Mesothelial cell of epicardium (in vitro differentiated cells): ENCODE results near the gene SYTL1. TPM values are rescaled to one million over a fixed set of nuclear protein-coding genes. Genes with fewer than 3 reads are reported as not detected.

Source experiments
- DNase-seq, 2 experiments: peaks; one replicate each; pipeline ENCODE4 v3.0.0; 2021; ENCODE audit warnings: low spot score in 2 of 2; ENCODE audit not compliant: unreplicated experiment in 2 of 2
- H3K27ac Mint-ChIP-seq: 2 replicates; pipeline ENCODE4 v1.8.0; 2021; ENCODE audit warnings: mixed read lengths
- H3K27me3 Mint-ChIP-seq: 2 replicates; pipeline ENCODE4 v1.8.0; 2021; ENCODE audit warnings: low read depth, mixed read lengths
- H3K36me3 Mint-ChIP-seq: 2 replicates; pipeline ENCODE4 v1.8.0; 2021; ENCODE audit warnings: mixed read lengths
- H3K4me1 Mint-ChIP-seq: 2 replicates; pipeline ENCODE4 v1.8.0; 2021; ENCODE audit warnings: mixed read lengths
- H3K4me3 Mint-ChIP-seq: 2 replicates; pipeline ENCODE4 v1.8.0; 2021; ENCODE audit warnings: mild to moderate bottlenecking, moderate library complexity, mixed read lengths
- H3K9me3 Mint-ChIP-seq: 2 replicates; pipeline ENCODE4 v1.8.0; 2021; ENCODE audit warnings: mixed read lengths
- CTCF ChIP-seq: fragments of 200-600 bp; sonication (generic); IDR thresholded peaks from one replicate; pipeline ENCODE4 v1.5.0; 2021; ENCODE audit warnings: antibody characterized with exemption; ENCODE audit not compliant: unreplicated experiment
- total RNA-seq: library from RNA; stranded (reverse); gene quantifications from 3 replicates; pipeline ENCODE4 v1.2.1, GENCODE V29; 2021

Gene SYTL1
- total RNA-seq, 1 donor from 2014 or later, result 42.8 TPM

- no peak for TF ChIP-seq CTCF
- peak overlapping the region; percentile 73 for H3K4me3 Mint-ChIP-seq
- no peaks in the 10 kb centered on the region for H3K36me3 Mint-ChIP-seq
- peaks cover 13% of the 10 kb centered on the region for H3K4me1 Mint-ChIP-seq
- no peak for DNase-seq
- peak overlapping the region; percentile 91 for H3K27ac Mint-ChIP-seq
- H3K27me3 Mint-ChIP-seq, result peaks cover 8% of the 10 kb centered on the region
- no peaks in the 10 kb centered on the region for H3K9me3 Mint-ChIP-seq
These were observed 49.8 kb downstream of the SYTL1 start for GRCh38 chr1:27391511-27392095.

GRCh38 chr1:27392096-27392777 is 50.4 kb downstream of the SYTL1 start, which contains the start of gene GPR3:
TSS of gene GPR3 (plus strand) at chr1:27392622. CDS start at chr1:27393799, 1,177 bp downstream.
- H3K27ac Mint-ChIP-seq, result peak within 1 kb of the TSS; percentile 91
- H3K9me3 Mint-ChIP-seq, result no peaks in the 10 kb centered on the region
- TF ChIP-seq CTCF, result peak; percentile 50
- H3K4me1 Mint-ChIP-seq, result peaks cover 13% of the 10 kb centered on the region
- peak within 1 kb of the TSS; percentile 73 for H3K4me3 Mint-ChIP-seq
- peak; percentile 85 to 91 for DNase-seq
- H3K27me3 Mint-ChIP-seq, result peaks cover 8% of the 10 kb centered on the region
- no peaks in the 10 kb centered on the region for H3K36me3 Mint-ChIP-seq

GRCh38 chr1:27392778-27393635 is 51.2 kb downstream of the SYTL1 start:
- no peaks in the 10 kb centered on the region for H3K36me3 Mint-ChIP-seq
- H3K27ac Mint-ChIP-seq, result peak overlapping the region; percentile 47
- no peak for TF ChIP-seq CTCF
- peaks cover 8% of the 10 kb centered on the region for H3K27me3 Mint-ChIP-seq
- H3K9me3 Mint-ChIP-seq, result no peaks in the 10 kb centered on the region
- DNase-seq, result no peak
- H3K4me3 Mint-ChIP-seq, result peak overlapping the region; percentile 69
- H3K4me1 Mint-ChIP-seq, result peaks cover 13% of the 10 kb centered on the region

- Mint-ChIP-seq H3K27me3 (peaks cover 8% of the 10 kb centered on the region), H3K4me1 (peaks cover 13% of the 10 kb centered on the region), H3K27ac (no peak overlapping the region), H3K9me3 (no peaks in the 10 kb centered on the region), H3K4me3 (peak overlapping the region; percentile 69), H3K36me3 (no peaks in the 10 kb centered on the region)
- TF ChIP-seq CTCF, result no peak
- DNase-seq, result no peak
These were observed 51.9 kb downstream of the SYTL1 start for GRCh38 chr1:27393641-27394281.

DNA sequence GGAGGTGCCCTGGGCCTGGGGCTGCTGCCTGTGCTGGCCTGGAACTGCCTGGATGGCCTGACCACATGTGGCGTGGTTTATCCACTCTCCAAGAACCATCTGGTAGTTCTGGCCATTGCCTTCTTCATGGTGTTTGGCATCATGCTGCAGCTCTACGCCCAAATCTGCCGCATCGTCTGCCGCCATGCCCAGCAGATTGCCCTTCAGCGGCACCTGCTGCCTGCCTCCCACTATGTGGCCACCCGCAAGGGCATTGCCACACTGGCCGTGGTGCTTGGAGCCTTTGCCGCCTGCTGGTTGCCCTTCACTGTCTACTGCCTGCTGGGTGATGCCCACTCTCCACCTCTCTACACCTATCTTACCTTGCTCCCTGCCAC is 52.4 kb downstream of the SYTL1 start:
- no peak for DNase-seq
- H3K9me3 Mint-ChIP-seq, result no peaks in the 10 kb centered on the region
- H3K36me3 Mint-ChIP-seq, result no peaks in the 10 kb centered on the region
- no peak overlapping the region for H3K27ac Mint-ChIP-seq
- TF ChIP-seq CTCF, result no peak
- H3K27me3 Mint-ChIP-seq, result peaks cover 8% of the 10 kb centered on the region
- H3K4me1 Mint-ChIP-seq, result peaks cover 14% of the 10 kb centered on the region
- H3K4me3 Mint-ChIP-seq, result peak overlapping the region; percentile 40
